Caco-2 (cell line): Measurements from ENCODE around the gene CAMKMT. TPM values are rescaled to one million over a fixed set of nuclear protein-coding genes. Genes with fewer than 3 reads are reported as not detected.
"Not testable (repeated sequence)": the region's sequence is repeated elsewhere in the genome, so short reads cannot be mapped to it uniquely, and the experiment has no call there.

Experiments used
- BruUV-seq: library from RNA; stranded (reverse); fragments of 400-500 nt; replicated peaks from 2 replicates; lab custom pipeline; 2021; lab: Mats Ljungman, UMichigan
- CTCF ChIA-PET: fragments of 300-600 bp; sonication (Branson Sonifier 250); formaldehyde crosslinking; loops from one replicate; lab custom pipeline; 2022; ENCODE audit warnings: antibody characterized with exemption; lab: Charles Lee
- POLR2A ChIA-PET: fragments of 300-600 bp; sonication (Branson Sonifier 250); formaldehyde crosslinking; loops from one replicate; lab custom pipeline; 2022; ENCODE audit warnings: antibody characterized with exemption; lab: Charles Lee
- DNase-seq, 2 experiments: peaks; one replicate each; pipeline versions ENCODE4 v3.0.0 to v3.0.0-alpha.2; 2020 to 2022
- H3K27me3 ChIP-seq: replicated peaks from 2 replicates; pipeline ENCODE4 v1.6.0; 2011; ENCODE audit warnings: low read length; ENCODE audit not compliant: control insufficient read depth, insufficient read depth
- H3K36me3 ChIP-seq: 2 replicates; pipeline ENCODE4 v1.5.1; 2011; ENCODE audit warnings: low read length; ENCODE audit not compliant: control insufficient read depth, insufficient read depth
- H3K4me1 ChIP-seq: fragments of 250-450 bp; sonication (Bioruptor Pico); 2 replicates; pipeline ENCODE4 v1.5.1; 2020; ENCODE audit warnings: mild to moderate bottlenecking
- H3K4me3 ChIP-seq: 2 replicates; pipeline ENCODE4 v1.5.1; 2011; ENCODE audit warnings: low read depth, mild to moderate bottlenecking, control low read depth, low read length
- H3K9me3 ChIP-seq: fragments of 250-450 bp; sonication (Bioruptor Pico); 2 replicates; pipeline ENCODE4 v1.5.1; 2020; ENCODE audit warnings: mild to moderate bottlenecking, moderate library complexity
- H3K27ac Mint-ChIP-seq: one replicate; pipeline ENCODE4 v1.8.0; 2022; ENCODE audit warnings: mixed read lengths; ENCODE audit not compliant: unreplicated experiment
- H3K27me3 Mint-ChIP-seq: one replicate; pipeline ENCODE4 v1.8.0; 2022; ENCODE audit warnings: mixed read lengths; ENCODE audit not compliant: insufficient read depth, unreplicated experiment
- H3K36me3 Mint-ChIP-seq: one replicate; pipeline ENCODE4 v1.8.0; 2022; ENCODE audit warnings: mild to moderate bottlenecking, mixed read lengths; ENCODE audit not compliant: insufficient read depth, unreplicated experiment
- H3K4me1 Mint-ChIP-seq: one replicate; pipeline ENCODE4 v1.8.0; 2022; ENCODE audit warnings: low read depth, mixed read lengths; ENCODE audit not compliant: unreplicated experiment
- H3K4me3 Mint-ChIP-seq: one replicate; pipeline ENCODE4 v1.8.0; 2022; ENCODE audit warnings: mild to moderate bottlenecking, moderate library complexity, mixed read lengths; ENCODE audit not compliant: unreplicated experiment
- H3K9me3 Mint-ChIP-seq: one replicate; pipeline ENCODE4 v1.8.0; 2022; ENCODE audit warnings: mixed read lengths; ENCODE audit not compliant: unreplicated experiment
- CTCF ChIP-seq, 2 experiments: fragments of 200-600 bp in 1 of 2; IDR thresholded peaks; 1 replicate in 1 of 2; 2 replicates in 1 of 2; pipeline versions ENCODE4 v1.5.1 to v1.8.0; 2011 to 2022; ENCODE audit warnings: antibody characterized with exemption in 1 of 2, control low read depth in 1 of 2, inconsistent platforms in 1 of 2, low read depth in 1 of 2, low read length in 1 of 2, mild to moderate bottlenecking in 1 of 2, moderate library complexity in 1 of 2; ENCODE audit not compliant: insufficient read depth in 1 of 2, severe bottlenecking in 1 of 2, unreplicated experiment in 1 of 2
- intact Hi-C: fragments of 100-400 bp; cut with micrococcal nuclease; formaldehyde crosslinking; loops from one replicate; pipeline ENCODE4 v1.10.0; 2022; ENCODE audit not compliant: unreplicated experiment
- total RNA-seq: library from RNA; stranded (reverse); gene quantifications from 2 replicates; pipeline ENCODE4 v1.2.3, GENCODE V29; 2022

Gene CAMKMT
- total RNA-seq, 1 experiment from 2014 or later: 25.2 TPM

- ChIA-PET CTCF (no interaction called here), POLR2A (interaction anchor here (0.6 kb wide), 1 partner anchor 9 kb away, joined by 3 read pairs; no protein-coding TSS in a partner anchor)
- no peaks in the 10 kb centered on the region for H3K4me1 ChIP-seq
- peaks cover 6% of the 10 kb centered on the region for H3K36me3 Mint-ChIP-seq
- H3K4me3 ChIP-seq: no peak overlapping the region
- H3K27me3 Mint-ChIP-seq: no peaks in the 10 kb centered on the region
- no peaks in the 10 kb centered on the region for H3K9me3 Mint-ChIP-seq
- BruUV-seq: no TSS peak
- TF ChIP-seq CTCF (IDR thresholded peaks at IDR 0.05; ENCODE audit: insufficient read depth in 1 of 2, low read depth in 1 of 2, low read length in 1 of 2, severe bottlenecking in 1 of 2, unreplicated experiment in 1 of 2): no peak
- no peak overlapping the region for H3K4me3 Mint-ChIP-seq
- no peaks in the 10 kb centered on the region for H3K9me3 ChIP-seq
- DNase-seq: no peak
- intact Hi-C loops: no loop called here
- no peaks in the 10 kb centered on the region for H3K4me1 Mint-ChIP-seq
- H3K27me3 ChIP-seq: no peaks in the 10 kb centered on the region
- H3K36me3 ChIP-seq: no peaks in the 10 kb centered on the region
- no peak overlapping the region for H3K27ac Mint-ChIP-seq
These were observed 9.7 kb downstream of the CAMKMT start for GRCh38 chr2:44371445-44371844.

- H3K9me3 ChIP-seq: no peaks in the 10 kb centered on the region
- Mint-ChIP-seq H3K36me3 (peaks cover 6% of the 10 kb centered on the region), H3K4me1 (no peaks in the 10 kb centered on the region), H3K27me3 (no peaks in the 10 kb centered on the region), H3K4me3 (no peak overlapping the region), H3K27ac (no peak overlapping the region), H3K9me3 (no peaks in the 10 kb centered on the region)
- no peak for TF ChIP-seq CTCF (IDR thresholded peaks at IDR 0.05; ENCODE audit: insufficient read depth in 1 of 2, low read depth in 1 of 2, low read length in 1 of 2, severe bottlenecking in 1 of 2, unreplicated experiment in 1 of 2)
- intact Hi-C loops: no loop called here
- CTCF ChIA-PET: no interaction called here
- no peak for DNase-seq
- H3K27me3 ChIP-seq: no peaks in the 10 kb centered on the region
- POLR2A ChIA-PET: no interaction called here
- BruUV-seq: no TSS peak
- no peaks in the 10 kb centered on the region for H3K36me3 ChIP-seq
- no peaks in the 10 kb centered on the region for H3K4me1 ChIP-seq
- H3K4me3 ChIP-seq: no peak overlapping the region
These were observed 10.5 kb downstream of the CAMKMT start for GRCh38 chr2:44372246-44372645.

GRCh38 chr2:44377486-44377885, 15.7 kb downstream of the CAMKMT start:
- DNase-seq: no peak
- CTCF ChIA-PET: interaction anchor here (1.0 kb wide), 1 partner anchor 15 kb away, joined by 3 read pairs; no protein-coding TSS in a partner anchor
- intact Hi-C loops: no loop called here
- no peak overlapping the region for H3K4me3 Mint-ChIP-seq
- H3K9me3 Mint-ChIP-seq: no peaks in the 10 kb centered on the region
- no peak for TF ChIP-seq CTCF (IDR thresholded peaks at IDR 0.05; ENCODE audit: insufficient read depth in 1 of 2, low read depth in 1 of 2, low read length in 1 of 2, severe bottlenecking in 1 of 2, unreplicated experiment in 1 of 2)
- H3K4me3 ChIP-seq: no peak overlapping the region
- POLR2A ChIA-PET: no interaction called here
- H3K9me3 ChIP-seq: no peaks in the 10 kb centered on the region
- no peaks in the 10 kb centered on the region for H3K27me3 ChIP-seq
- H3K36me3 ChIP-seq: no peaks in the 10 kb centered on the region
- no peak overlapping the region for H3K27ac Mint-ChIP-seq
- no peaks in the 10 kb centered on the region for H3K4me1 ChIP-seq
- peaks cover 6% of the 10 kb centered on the region for H3K36me3 Mint-ChIP-seq
- BruUV-seq: no TSS peak
- no peaks in the 10 kb centered on the region for H3K27me3 Mint-ChIP-seq
- no peaks in the 10 kb centered on the region for H3K4me1 Mint-ChIP-seq

GRCh38 chr2:44385226-44385625, 23.5 kb downstream of the CAMKMT start:
- H3K4me1 ChIP-seq, BruUV-seq, H3K36me3 ChIP-seq, H3K27me3 ChIP-seq, H3K9me3 ChIP-seq, POLR2A ChIA-PET, CTCF ChIA-PET, H3K4me3 Mint-ChIP-seq, H3K9me3 Mint-ChIP-seq, H3K27ac Mint-ChIP-seq, H3K4me1 Mint-ChIP-seq, H3K4me3 ChIP-seq, intact Hi-C loops, DNase-seq, H3K27me3 Mint-ChIP-seq: not testable (repeated sequence)
- peaks cover 12% of the 10 kb centered on the region for H3K36me3 Mint-ChIP-seq
